Suprapubic skin (tissue), 4 donors: ENCODE results near the gene PTK6.

Source experiments
- EP300 ChIP-seq: sonication (generic); formaldehyde crosslinking; IDR thresholded peaks from one replicate; pipeline ENCODE4 v1.6.1; 2017; ENCODE audit warnings: antibody characterized with exemption
- POLR2A ChIP-seq, 2 donors: fragments of 450-650 bp; IDR thresholded peaks; one replicate each; pipeline ENCODE4 v1.6.1; 2017; ENCODE audit warnings: antibody characterized with exemption in 2 of 2, mild to moderate bottlenecking in 2 of 2, moderate library complexity in 2 of 2
- POLR2AphosphoS5 ChIP-seq, 3 donors: sonication (generic); formaldehyde crosslinking; IDR thresholded peaks; one replicate each; pipeline ENCODE4 v1.6.1; 2017; ENCODE audit warnings: antibody characterized with exemption in 3 of 3
- TF ChIP-seq, protein P1 (sequence below), 2 donors: fragments of 200-600 bp in 1 of 2; fragments of 450-650 bp in 1 of 2; sonication (generic) in 1 of 2; IDR thresholded peaks; one replicate each; pipeline ENCODE4 v1.5.1; 2016 to 2019; ENCODE audit warnings: antibody characterized with exemption in 2 of 2, mild to moderate bottlenecking in 1 of 2, moderate library complexity in 1 of 2

DNA sequence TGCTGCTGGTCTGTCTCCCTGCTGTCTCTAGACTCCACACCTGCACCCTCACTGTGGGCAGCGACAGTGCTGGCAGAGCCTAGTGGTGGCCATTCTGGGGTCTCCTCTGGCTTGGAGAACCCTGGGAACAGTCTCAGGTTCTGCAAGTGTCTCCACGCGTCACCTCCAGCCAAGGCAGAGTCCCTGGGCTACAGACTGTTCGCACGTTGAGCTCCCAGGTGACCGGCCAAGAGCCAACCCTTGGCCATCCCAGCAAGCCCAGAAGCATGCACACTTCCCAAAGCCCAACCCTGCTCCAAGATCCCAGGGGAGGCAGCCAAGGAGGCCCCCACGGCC is 43.1 kb downstream of the PTK6 start:
- TF ChIP-seq POLR2A (IDR thresholded peaks at IDR 0.05), result no peak
- TF ChIP-seq EP300, result no peak
- TF ChIP-seq, protein P1, sequence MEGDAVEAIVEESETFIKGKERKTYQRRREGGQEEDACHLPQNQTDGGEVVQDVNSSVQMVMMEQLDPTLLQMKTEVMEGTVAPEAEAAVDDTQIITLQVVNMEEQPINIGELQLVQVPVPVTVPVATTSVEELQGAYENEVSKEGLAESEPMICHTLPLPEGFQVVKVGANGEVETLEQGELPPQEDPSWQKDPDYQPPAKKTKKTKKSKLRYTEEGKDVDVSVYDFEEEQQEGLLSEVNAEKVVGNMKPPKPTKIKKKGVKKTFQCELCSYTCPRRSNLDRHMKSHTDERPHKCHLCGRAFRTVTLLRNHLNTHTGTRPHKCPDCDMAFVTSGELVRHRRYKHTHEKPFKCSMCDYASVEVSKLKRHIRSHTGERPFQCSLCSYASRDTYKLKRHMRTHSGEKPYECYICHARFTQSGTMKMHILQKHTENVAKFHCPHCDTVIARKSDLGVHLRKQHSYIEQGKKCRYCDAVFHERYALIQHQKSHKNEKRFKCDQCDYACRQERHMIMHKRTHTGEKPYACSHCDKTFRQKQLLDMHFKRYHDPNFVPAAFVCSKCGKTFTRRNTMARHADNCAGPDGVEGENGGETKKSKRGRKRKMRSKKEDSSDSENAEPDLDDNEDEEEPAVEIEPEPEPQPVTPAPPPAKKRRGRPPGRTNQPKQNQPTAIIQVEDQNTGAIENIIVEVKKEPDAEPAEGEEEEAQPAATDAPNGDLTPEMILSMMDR (IDR thresholded peaks at IDR 0.05), result no peak
- no peak for TF ChIP-seq POLR2AphosphoS5 (IDR thresholded peaks at IDR 0.05)
